Stimulated activated CD4-positive, alpha-beta T cell treated with anti-CD3 and anti-CD28 coated beads, Interleukin-4, amount 100 ng/mL, for 24 hours (primary cell): Measurements from ENCODE around the gene BICDL2.

Experiments
- DNase-seq: peaks from one replicate; pipeline ENCODE4 v3.0.0-alpha.2; 2020

Gene BICDL2

GRCh38 chr16:2980227-2981176, 56.2 kb downstream of the BICDL2 start, which contains the start of gene PKMYT1:
Gene PKMYT1 (minus strand): TSS chr16:2980446. CDS start chr16:2979657, 789 bp downstream.
- peak; percentile 94 for DNase-seq

- DNase-seq = no peak
Measured at GRCh38 chr16:2979669-2980226, 57.0 kb downstream of the BICDL2 start.
